Measurements from ENCODE around the gene PLET1.

The PLET1 gene

DNA sequence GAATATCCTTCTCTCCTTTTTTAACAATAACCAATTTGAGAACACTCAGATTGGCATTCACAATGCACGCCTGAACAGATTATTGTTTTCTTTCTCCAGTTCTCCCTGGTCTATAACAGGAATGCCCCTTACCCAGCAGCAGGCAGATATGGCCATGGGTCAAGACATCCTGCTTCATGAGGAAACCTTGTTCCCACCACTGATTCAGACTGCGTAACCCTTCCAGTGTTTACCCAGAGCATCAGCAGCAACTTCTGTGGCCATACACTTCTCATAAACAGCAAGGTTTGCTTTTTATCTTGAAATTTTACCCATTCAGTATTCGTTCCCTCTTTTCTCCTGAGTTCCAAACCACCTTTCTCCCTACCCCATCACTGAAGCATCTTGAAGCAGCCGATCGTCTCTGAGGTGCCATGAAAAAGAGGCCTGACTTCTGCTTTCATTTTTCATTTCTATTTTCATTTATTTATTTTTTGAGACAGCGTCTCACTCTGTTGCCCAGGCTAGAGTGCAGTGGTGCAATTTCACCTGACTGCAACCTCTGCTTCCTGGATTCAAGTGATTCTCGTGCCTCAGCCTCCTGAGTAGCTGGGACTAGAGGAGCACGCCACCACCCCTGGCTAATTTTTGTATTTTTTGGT is 24.8 kb downstream of the PLET1 start:
- Histone ChIP-seq H3K4me2 (ENCODE audit: low read length) (no peak overlapping the region), H3K4me3 (ENCODE audit: low read length) (no peak overlapping the region), H3K27me3 (ENCODE audit: control insufficient read depth, insufficient read depth, low read length) (no peaks in the 10 kb centered on the region), H3K36me3 (ENCODE audit: insufficient read depth, low read length) (peaks cover 64% of the 10 kb centered on the region), H3K9ac (ENCODE audit: low read depth, low read length) (no peak overlapping the region), H3K9me3 (replicated peaks; ENCODE audit: low read length) (no peaks in the 10 kb centered on the region), H3K4me1 (ENCODE audit: control insufficient read depth, insufficient read depth, low read length) (no peaks in the 10 kb centered on the region)

DNA sequence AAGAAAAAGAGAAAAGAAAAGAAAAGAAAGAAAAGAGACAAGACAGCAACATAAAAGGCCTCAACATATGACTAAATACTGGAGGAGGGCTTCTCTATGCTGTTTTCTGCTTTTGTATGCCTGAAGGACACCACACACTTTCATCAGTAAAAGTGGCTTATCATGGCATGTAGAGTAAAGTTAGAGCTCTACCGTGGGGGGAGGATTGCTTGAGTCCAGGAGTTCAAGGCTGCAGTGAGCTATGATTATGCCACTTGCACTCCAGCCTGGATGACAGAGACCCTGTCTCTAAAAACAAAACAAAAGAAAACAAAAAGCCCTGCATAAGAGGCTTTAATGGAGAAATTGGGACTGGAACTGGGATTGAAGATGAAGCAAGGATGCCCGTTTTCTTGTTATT is 28.7 kb downstream of the PLET1 start:
- H3K9me3 ChIP-seq (replicated peaks; ENCODE audit: low read length): no peaks in the 10 kb centered on the region
- peaks cover 61% of the 10 kb centered on the region for H3K36me3 ChIP-seq (ENCODE audit: insufficient read depth, low read length)

GRCh38 chr11:112229746-112230433 is 30.8 kb downstream of the PLET1 start:
- Histone ChIP-seq H3K4me2 (ENCODE audit: low read length) (peak overlapping the region; percentile 8), H3K9me3 (replicated peaks; ENCODE audit: low read length) (no peaks in the 10 kb centered on the region), H3K4me3 (ENCODE audit: low read length) (no peak overlapping the region), H3K9ac (ENCODE audit: low read depth, low read length) (peak overlapping the region; percentile 27), H3K27me3 (ENCODE audit: control insufficient read depth, insufficient read depth, low read length) (no peaks in the 10 kb centered on the region), H3K4me1 (ENCODE audit: control insufficient read depth, insufficient read depth, low read length) (peaks cover 21% of the 10 kb centered on the region), H3K36me3 (ENCODE audit: insufficient read depth, low read length) (peaks cover 44% of the 10 kb centered on the region)

More for the DNA sequence above, 28.7 kb downstream of the PLET1 start:
- no peaks in the 10 kb centered on the region for H3K27me3 ChIP-seq (ENCODE audit: control insufficient read depth, insufficient read depth, low read length)
- H3K4me3 ChIP-seq (ENCODE audit: low read length): no peak overlapping the region
- H3K4me1 ChIP-seq (ENCODE audit: control insufficient read depth, insufficient read depth, low read length): peaks cover 21% of the 10 kb centered on the region
- no peak overlapping the region for H3K9ac ChIP-seq (ENCODE audit: low read depth, low read length)
- no peak overlapping the region for H3K4me2 ChIP-seq (ENCODE audit: low read length)

- peaks cover 21% of the 10 kb centered on the region for H3K4me1 ChIP-seq (ENCODE audit: control insufficient read depth, insufficient read depth, low read length)
- no peak overlapping the region for H3K4me2 ChIP-seq (ENCODE audit: low read length)
- no peaks in the 10 kb centered on the region for H3K27me3 ChIP-seq (ENCODE audit: control insufficient read depth, insufficient read depth, low read length)
- H3K36me3 ChIP-seq (ENCODE audit: insufficient read depth, low read length): peaks cover 36% of the 10 kb centered on the region
- no peak overlapping the region for H3K4me3 ChIP-seq (ENCODE audit: low read length)
- H3K9me3 ChIP-seq (replicated peaks; ENCODE audit: low read length): no peaks in the 10 kb centered on the region
- H3K9ac ChIP-seq (ENCODE audit: low read depth, low read length): no peak overlapping the region
Observed at GRCh38 chr11:112229159-112229558, 31.5 kb downstream of the PLET1 start.

GRCh38 chr11:112228706-112229105 is 32.0 kb downstream of the PLET1 start:
- H3K27me3 ChIP-seq (ENCODE audit: control insufficient read depth, insufficient read depth, low read length): no peaks in the 10 kb centered on the region
- H3K9me3 ChIP-seq (replicated peaks; ENCODE audit: low read length): no peaks in the 10 kb centered on the region
- H3K36me3 ChIP-seq (ENCODE audit: insufficient read depth, low read length): peaks cover 33% of the 10 kb centered on the region
- peaks cover 21% of the 10 kb centered on the region for H3K4me1 ChIP-seq (ENCODE audit: control insufficient read depth, insufficient read depth, low read length)
- H3K9ac ChIP-seq (ENCODE audit: low read depth, low read length): no peak overlapping the region
- H3K4me2 ChIP-seq (ENCODE audit: low read length): no peak overlapping the region
- no peak overlapping the region for H3K4me3 ChIP-seq (ENCODE audit: low read length)

DNA sequence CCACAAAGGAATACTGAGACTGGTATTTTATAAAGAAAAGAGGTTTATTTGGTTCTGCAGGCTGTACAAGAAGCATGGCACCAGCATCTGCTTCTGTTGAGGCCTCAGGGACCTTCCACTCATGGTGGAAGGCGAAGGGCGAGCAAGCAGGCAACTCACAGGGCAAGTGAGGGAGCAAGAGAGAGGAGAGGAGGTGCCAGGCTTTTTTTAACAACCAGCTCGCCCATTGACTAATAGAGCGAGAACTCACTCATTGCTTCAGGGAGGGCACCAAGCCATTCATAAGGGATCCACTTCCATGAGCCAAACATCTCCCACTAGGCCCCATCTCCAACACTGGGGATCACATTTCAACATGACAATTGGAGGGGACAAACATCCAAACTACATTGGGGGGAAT is 33.2 kb downstream of the PLET1 start:
- peak overlapping the region; percentile 97 for H3K9ac ChIP-seq (ENCODE audit: low read depth, low read length)
- H3K27me3 ChIP-seq (ENCODE audit: control insufficient read depth, insufficient read depth, low read length): no peaks in the 10 kb centered on the region

GRCh38 chr11:112226831-112227401 is 33.7 kb downstream of the PLET1 start:
- Histone ChIP-seq H3K4me3 (ENCODE audit: low read length) (peak overlapping the region; percentile 95), H3K36me3 (ENCODE audit: insufficient read depth, low read length) (peaks cover 22% of the 10 kb centered on the region)

More for the DNA sequence above, 33.2 kb downstream of the PLET1 start:
- Histone ChIP-seq H3K9me3 (replicated peaks; ENCODE audit: low read length) (no peaks in the 10 kb centered on the region), H3K36me3 (ENCODE audit: insufficient read depth, low read length) (peaks cover 22% of the 10 kb centered on the region), H3K4me1 (ENCODE audit: control insufficient read depth, insufficient read depth, low read length) (peaks cover 26% of the 10 kb centered on the region), H3K4me3 (ENCODE audit: low read length) (peak overlapping the region; percentile 95), H3K4me2 (ENCODE audit: low read length) (peak overlapping the region; percentile 95)

DNA sequence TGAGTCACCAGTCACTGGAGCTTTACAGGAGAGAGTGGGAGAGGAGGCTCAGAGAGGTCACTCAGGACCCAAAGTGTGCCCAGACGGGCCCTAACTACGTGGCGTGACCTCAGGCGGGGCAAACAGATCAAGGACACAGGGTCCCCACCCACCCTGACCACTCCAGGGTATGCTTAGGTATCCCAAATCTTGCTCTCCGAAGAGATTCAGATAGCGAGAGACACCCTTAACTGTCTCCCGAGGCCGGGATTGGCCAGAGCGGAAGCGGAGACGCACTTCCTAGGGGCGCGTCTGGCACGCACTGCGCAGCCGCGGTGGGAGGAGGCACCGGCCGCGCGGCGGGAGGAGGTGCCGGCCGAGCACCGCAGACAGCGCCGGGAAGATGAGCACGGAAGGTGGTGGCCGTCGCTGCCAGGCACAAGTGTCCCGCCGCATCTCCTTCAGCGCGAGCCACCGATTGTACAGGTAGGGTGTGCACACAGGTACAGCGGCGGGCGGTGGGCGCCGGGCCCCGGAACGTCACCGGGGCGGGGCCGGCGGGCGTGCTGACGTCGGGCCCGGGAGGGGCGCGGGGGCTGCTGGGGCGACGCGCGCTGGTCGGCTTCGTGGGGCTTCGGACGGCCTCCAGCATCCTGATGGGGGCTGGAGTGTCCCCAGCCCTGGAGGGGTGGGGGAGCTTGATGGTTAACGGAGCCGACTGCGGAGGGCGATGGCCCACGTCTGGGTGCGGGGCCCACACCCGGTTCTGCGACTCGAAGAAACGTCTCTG is 34.4 kb downstream of the PLET1 start, which contains the start of gene PTS:
TSS of gene PTS (plus strand) at position 367 of the 769 bp plus-strand sequence. CDS start at position 383, 16 bp downstream.
- Histone ChIP-seq H3K4me3 (ENCODE audit: low read length) (peak within 1 kb of the TSS; percentile 95), H3K4me2 (ENCODE audit: low read length) (peak within 1 kb of the TSS; percentile 95), H3K27me3 (ENCODE audit: control insufficient read depth, insufficient read depth, low read length) (no peaks in the 10 kb centered on the region), H3K36me3 (ENCODE audit: insufficient read depth, low read length) (peaks cover 20% of the 10 kb centered on the region), H3K9ac (ENCODE audit: low read depth, low read length) (peak within 1 kb of the TSS; percentile 97), H3K4me1 (ENCODE audit: control insufficient read depth, insufficient read depth, low read length) (peaks cover 26% of the 10 kb centered on the region), H3K9me3 (replicated peaks; ENCODE audit: low read length) (no peaks in the 10 kb centered on the region)

More at GRCh38 chr11:112226831-112227401, 33.7 kb downstream of the PLET1 start:
- H3K4me1 ChIP-seq (ENCODE audit: control insufficient read depth, insufficient read depth, low read length): peaks cover 26% of the 10 kb centered on the region
- H3K27me3 ChIP-seq (ENCODE audit: control insufficient read depth, insufficient read depth, low read length): no peaks in the 10 kb centered on the region
- no peaks in the 10 kb centered on the region for H3K9me3 ChIP-seq (replicated peaks; ENCODE audit: low read length)
- H3K9ac ChIP-seq (ENCODE audit: low read depth, low read length): peak overlapping the region; percentile 97
- H3K4me2 ChIP-seq (ENCODE audit: low read length): peak overlapping the region; percentile 95

DNA sequence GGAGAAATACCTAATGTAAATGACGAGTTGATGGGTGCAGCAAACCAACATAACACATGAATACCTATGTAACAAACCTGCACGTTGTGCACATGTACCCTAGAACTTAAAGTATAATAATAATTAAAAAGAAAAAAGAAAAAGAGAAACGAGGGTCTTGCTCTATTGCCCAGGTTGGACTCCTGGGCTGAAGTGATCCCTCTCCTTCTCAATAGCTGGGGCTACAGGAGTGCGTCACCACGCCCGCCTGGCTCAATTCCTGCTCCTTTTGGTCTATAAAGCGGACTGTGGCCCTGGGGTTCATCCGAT is 35.0 kb downstream of the PLET1 start:
- Histone ChIP-seq H3K4me2 (ENCODE audit: low read length) (peak overlapping the region; percentile 95), H3K4me3 (ENCODE audit: low read length) (peak overlapping the region; percentile 95), H3K36me3 (ENCODE audit: insufficient read depth, low read length) (peaks cover 16% of the 10 kb centered on the region), H3K9ac (ENCODE audit: low read depth, low read length) (peak overlapping the region; percentile 97), H3K9me3 (replicated peaks; ENCODE audit: low read length) (no peaks in the 10 kb centered on the region), H3K4me1 (ENCODE audit: control insufficient read depth, insufficient read depth, low read length) (peaks cover 26% of the 10 kb centered on the region), H3K27me3 (ENCODE audit: control insufficient read depth, insufficient read depth, low read length) (no peaks in the 10 kb centered on the region)

- Histone ChIP-seq H3K27me3 (ENCODE audit: control insufficient read depth, insufficient read depth, low read length) (no peaks in the 10 kb centered on the region), H3K9ac (ENCODE audit: low read depth, low read length) (no peak overlapping the region), H3K9me3 (replicated peaks; ENCODE audit: low read length) (no peaks in the 10 kb centered on the region), H3K4me2 (ENCODE audit: low read length) (no peak overlapping the region), H3K4me1 (ENCODE audit: control insufficient read depth, insufficient read depth, low read length) (peaks cover 19% of the 10 kb centered on the region), H3K36me3 (ENCODE audit: insufficient read depth, low read length) (peaks cover 5% of the 10 kb centered on the region), H3K4me3 (ENCODE audit: low read length) (no peak overlapping the region)
Observed at GRCh38 chr11:112223754-112224532, 36.7 kb downstream of the PLET1 start.

GRCh38 chr11:112223121-112223520 is 37.5 kb downstream of the PLET1 start:
- Histone ChIP-seq H3K4me3 (ENCODE audit: low read length) (no peak overlapping the region), H3K4me1 (ENCODE audit: control insufficient read depth, insufficient read depth, low read length) (peaks cover 15% of the 10 kb centered on the region), H3K9me3 (replicated peaks; ENCODE audit: low read length) (no peaks in the 10 kb centered on the region), H3K27me3 (ENCODE audit: control insufficient read depth, insufficient read depth, low read length) (no peaks in the 10 kb centered on the region), H3K4me2 (ENCODE audit: low read length) (no peak overlapping the region), H3K9ac (ENCODE audit: low read depth, low read length) (no peak overlapping the region), H3K36me3 (ENCODE audit: insufficient read depth, low read length) (no peaks in the 10 kb centered on the region)
